Measurements from ENCODE around the gene TDRD1.

DNA sequence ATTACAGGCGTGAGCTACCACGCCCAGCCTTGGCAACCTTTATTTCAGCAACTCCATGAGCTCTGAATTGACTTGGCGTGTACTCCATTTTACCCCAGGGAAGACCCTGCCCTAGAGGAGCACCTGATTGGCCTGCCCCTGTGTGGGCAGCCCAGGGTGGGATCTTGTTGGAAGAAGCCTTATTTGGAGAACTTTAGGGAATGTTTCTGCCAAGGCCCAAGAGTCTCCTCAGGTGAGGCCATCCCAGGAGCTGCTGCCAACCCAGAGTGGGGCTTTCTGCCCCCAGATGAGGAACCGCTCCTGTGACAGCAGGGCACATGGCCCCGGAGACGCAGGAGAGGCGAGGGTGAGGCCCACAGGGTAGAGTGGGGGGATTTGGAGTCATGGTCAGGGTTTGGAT lies 101.9 kb downstream of the TDRD1 start:
- TF ChIP-seq EZH2 (IDR thresholded peaks at IDR 0.05; ENCODE audit: insufficient read depth, poor library complexity, severe bottlenecking), result no peak
- TF ChIP-seq EZH2phosphoT487 (IDR thresholded peaks at IDR 0.05; ENCODE audit: insufficient read depth, low read depth), result no peak
